BLaER1 (cell line): ENCODE results near the gene PHF3.

ENCODE experiments used
- H3K27ac ChIP-seq: shearing (Covaris generic); formaldehyde crosslinking; 2 replicates; pipeline ENCODE4 v1.8.1; 2022
- H3K27me3 ChIP-seq: shearing (Covaris generic); formaldehyde crosslinking; 2 replicates; pipeline ENCODE4 v1.8.1; 2022
- H3K36me3 ChIP-seq: shearing (Covaris generic); formaldehyde crosslinking; 2 replicates; pipeline ENCODE4 v1.8.1; 2022
- H3K4me1 ChIP-seq: shearing (Covaris generic); formaldehyde crosslinking; 2 replicates; pipeline ENCODE4 v1.8.1; 2022
- H3K4me2 ChIP-seq: shearing (Covaris generic); formaldehyde crosslinking; 2 replicates; pipeline ENCODE4 v1.8.1; 2022
- H3K4me3 ChIP-seq: shearing (Covaris generic); formaldehyde crosslinking; 2 replicates; pipeline ENCODE4 v1.8.1; 2022
- H3K9ac ChIP-seq: shearing (Covaris generic); formaldehyde crosslinking; 2 replicates; pipeline ENCODE4 v1.8.1; 2022
- H3K9me3 ChIP-seq: shearing (Covaris generic); formaldehyde crosslinking; 2 replicates; pipeline ENCODE4 v1.8.1; 2022
- H4K20me1 ChIP-seq: shearing (Covaris generic); formaldehyde crosslinking; 2 replicates; pipeline ENCODE4 v1.8.1; 2022
- Cebpa-rat ChIP-seq: shearing (Covaris generic); IDR thresholded peaks from 2 replicates; pipeline ENCODE4 v1.8.1; 2022

Gene PHF3

GRCh38 chr6:63609231-63609630 lies 26.4 kb upstream of the PHF3 start:
- Histone ChIP-seq H3K9me3 (no peaks in the 10 kb centered on the region), H3K36me3 (no peaks in the 10 kb centered on the region), H3K4me3 (no peak overlapping the region), H3K27ac (no peak overlapping the region), H4K20me1 (no peaks in the 10 kb centered on the region), H3K9ac (no peak overlapping the region), H3K27me3 (no peaks in the 10 kb centered on the region), H3K4me2 (no peak overlapping the region), H3K4me1 (peaks cover 10% of the 10 kb centered on the region; the same call in 1 of the 2 replicates)
- no peak for TF ChIP-seq Cebpa-rat

GRCh38 chr6:63610944-63611343 lies 24.7 kb upstream of the PHF3 start:
- H3K4me1 ChIP-seq: peaks cover 10% of the 10 kb centered on the region; the same call in 1 of the 2 replicates
- no peak overlapping the region for H3K4me3 ChIP-seq
- H3K4me2 ChIP-seq: no peak overlapping the region
- H3K27ac ChIP-seq: no peak overlapping the region
- H3K36me3 ChIP-seq: no peaks in the 10 kb centered on the region
- no peaks in the 10 kb centered on the region for H3K27me3 ChIP-seq
- H3K9me3 ChIP-seq: no peaks in the 10 kb centered on the region
- H3K9ac ChIP-seq: no peak overlapping the region
- no peaks in the 10 kb centered on the region for H4K20me1 ChIP-seq
- TF ChIP-seq Cebpa-rat: no peak

- Histone ChIP-seq H3K27me3 (no peaks in the 10 kb centered on the region), H3K9me3 (no peaks in the 10 kb centered on the region), H3K4me1 (peaks cover 10% of the 10 kb centered on the region; the same call in 1 of the 2 replicates), H3K9ac (no peak overlapping the region), H4K20me1 (no peaks in the 10 kb centered on the region), H3K36me3 (no peaks in the 10 kb centered on the region), H3K27ac (no peak overlapping the region), H3K4me2 (no peak overlapping the region), H3K4me3 (no peak overlapping the region)
- TF ChIP-seq Cebpa-rat: no peak
Observed at GRCh38 chr6:63611560-63611959, 24.0 kb upstream of the PHF3 start.

- no peak for TF ChIP-seq Cebpa-rat
- peaks cover 10% of the 10 kb centered on the region; the same call in 1 of the 2 replicates for H3K4me1 ChIP-seq
- H3K4me3 ChIP-seq: no peak overlapping the region
- no peaks in the 10 kb centered on the region for H3K27me3 ChIP-seq
- H3K36me3 ChIP-seq: no peaks in the 10 kb centered on the region
- H3K9ac ChIP-seq: no peak overlapping the region
- H3K4me2 ChIP-seq: no peak overlapping the region
- no peaks in the 10 kb centered on the region for H3K9me3 ChIP-seq
- no peaks in the 10 kb centered on the region for H4K20me1 ChIP-seq
- no peak overlapping the region for H3K27ac ChIP-seq
Observed at GRCh38 chr6:63615590-63615989, 20.0 kb upstream of the PHF3 start.

GRCh38 chr6:63624091-63624490 lies 11.5 kb upstream of the PHF3 start:
- Histone ChIP-seq H3K4me3 (no peak overlapping the region), H3K27me3 (no peaks in the 10 kb centered on the region), H3K9ac (no peak overlapping the region), H3K36me3 (no peaks in the 10 kb centered on the region), H4K20me1 (no peaks in the 10 kb centered on the region), H3K27ac (no peak overlapping the region), H3K4me2 (no peak overlapping the region), H3K9me3 (no peaks in the 10 kb centered on the region), H3K4me1 (no peaks in the 10 kb centered on the region)
- no peak for TF ChIP-seq Cebpa-rat

GRCh38 chr6:63630466-63630865 lies 5.1 kb upstream of the PHF3 start:
- Histone ChIP-seq H3K9ac (no peak overlapping the region), H3K9me3 (no peaks in the 10 kb centered on the region), H3K4me3 (no peak overlapping the region), H3K27ac (no peak overlapping the region), H3K4me1 (peaks cover 8% of the 10 kb centered on the region), H3K36me3 (no peaks in the 10 kb centered on the region), H3K4me2 (no peak overlapping the region), H3K27me3 (no peaks in the 10 kb centered on the region), H4K20me1 (no peaks in the 10 kb centered on the region)
- TF ChIP-seq Cebpa-rat: no peak

- H3K9me3 ChIP-seq: no peaks in the 10 kb centered on the region
- no peak for TF ChIP-seq Cebpa-rat
- peak overlapping the region; percentile 96 for H3K4me2 ChIP-seq
- no peaks in the 10 kb centered on the region for H3K36me3 ChIP-seq
- H3K4me1 ChIP-seq: peaks cover 32% of the 10 kb centered on the region
- H3K27me3 ChIP-seq: no peaks in the 10 kb centered on the region
- no peak overlapping the region for H3K27ac ChIP-seq
- peak overlapping the region; percentile 99; the same call in 1 of the 2 replicates for H3K4me3 ChIP-seq
- H4K20me1 ChIP-seq: peaks cover 35% of the 10 kb centered on the region
- no peak overlapping the region for H3K9ac ChIP-seq
Observed at GRCh38 chr6:63634630-63635029, 972 bp upstream of the PHF3 start.

- H3K4me1 ChIP-seq: peaks cover 32% of the 10 kb centered on the region
- peak overlapping the region; percentile 99 for H3K9ac ChIP-seq
- H3K36me3 ChIP-seq: no peaks in the 10 kb centered on the region
- no peak for TF ChIP-seq Cebpa-rat
- no peaks in the 10 kb centered on the region for H3K27me3 ChIP-seq
- peak overlapping the region; percentile 99 for H3K27ac ChIP-seq
- H3K4me3 ChIP-seq: peak overlapping the region; percentile 99
- peak overlapping the region; percentile 96 for H3K4me2 ChIP-seq
- H4K20me1 ChIP-seq: peaks cover 41% of the 10 kb centered on the region
- no peaks in the 10 kb centered on the region for H3K9me3 ChIP-seq
Observed at GRCh38 chr6:63635215-63635587, 401 bp upstream of the PHF3 start.

GRCh38 chr6:63636518-63637021 lies 968 bp downstream of the PHF3 start:
- H4K20me1 ChIP-seq: peaks cover 54% of the 10 kb centered on the region
- H3K27me3 ChIP-seq: no peaks in the 10 kb centered on the region
- peak overlapping the region; percentile 99 for H3K27ac ChIP-seq
- H3K4me2 ChIP-seq: peak overlapping the region; percentile 96
- peak overlapping the region; percentile 99 for H3K4me3 ChIP-seq
- H3K36me3 ChIP-seq: peaks cover 2% of the 10 kb centered on the region
- peak overlapping the region; percentile 99 for H3K9ac ChIP-seq
- H3K4me1 ChIP-seq: peaks cover 32% of the 10 kb centered on the region
- H3K9me3 ChIP-seq: no peaks in the 10 kb centered on the region
- TF ChIP-seq Cebpa-rat: no peak; the same call in 1 of the 2 replicates

GRCh38 chr6:63637865-63638445 lies 2.4 kb downstream of the PHF3 start:
- no peak for TF ChIP-seq Cebpa-rat
- peak overlapping the region; percentile 99 for H3K4me3 ChIP-seq
- no peaks in the 10 kb centered on the region for H3K27me3 ChIP-seq
- H3K36me3 ChIP-seq: peaks cover 8% of the 10 kb centered on the region
- no peaks in the 10 kb centered on the region for H3K9me3 ChIP-seq
- H3K9ac ChIP-seq: peak overlapping the region; percentile 99; the same call in 1 of the 2 replicates
- H3K27ac ChIP-seq: peak overlapping the region; percentile 99; the same call in 1 of the 2 replicates
- peaks cover 68% of the 10 kb centered on the region for H4K20me1 ChIP-seq
- peak overlapping the region; percentile 96 for H3K4me2 ChIP-seq
- peaks cover 33% of the 10 kb centered on the region for H3K4me1 ChIP-seq
